OCI-LY1 (cell line): ENCODE results near the gene FBXW12.

Experiments used
- H2AFZ ChIP-seq: fragments of 200-600 bp; sonication (generic), shearing (Covaris generic); 2 replicates; pipeline ENCODE4 v1.6.0; 2014; ENCODE audit warnings: antibody characterized with exemption, mild to moderate bottlenecking, low read length
- H3F3A ChIP-seq: fragments of 200-600 bp; sonication (generic), shearing (Covaris generic); 2 replicates; pipeline ENCODE4 v1.6.0; 2014; ENCODE audit warnings: mild to moderate bottlenecking, antibody characterized with exemption, low read length, moderate library complexity; ENCODE audit not compliant: insufficient read depth
- H3K27ac ChIP-seq: fragments of 200-600 bp; sonication (generic); 2 replicates; pipeline ENCODE4 v1.5.1; 2014; ENCODE audit warnings: low read length, mixed run types, mild to moderate bottlenecking, low read depth; ENCODE audit not compliant: poor library complexity, severe bottlenecking
- H3K27me3 ChIP-seq: fragments of 200-600 bp; sonication (generic); 2 replicates; pipeline ENCODE4 v1.6.0; 2014; ENCODE audit warnings: antibody characterized with exemption, mild to moderate bottlenecking, low read length, moderate library complexity; ENCODE audit not compliant: insufficient read depth
- H3K36me3 ChIP-seq: fragments of 200-600 bp; sonication (generic); 2 replicates; pipeline ENCODE4 v1.6.1; 2014; ENCODE audit warnings: mild to moderate bottlenecking, antibody characterized with exemption, low read length, moderate library complexity, mixed read lengths; ENCODE audit not compliant: insufficient read depth
- H3K4me1 ChIP-seq: fragments of 200-600 bp; sonication (generic); 2 replicates; pipeline ENCODE4 v1.5.1; 2014; ENCODE audit warnings: mild to moderate bottlenecking, low read length, moderate library complexity; ENCODE audit not compliant: insufficient read depth, severe bottlenecking
- H3K4me2 ChIP-seq: fragments of 200-600 bp; sonication (generic), shearing (Covaris generic); 2 replicates; pipeline ENCODE4 v1.6.1; 2014; ENCODE audit warnings: low read length
- H3K4me3 ChIP-seq: fragments of 200-600 bp; sonication (generic); 2 replicates; pipeline ENCODE4 v1.5.1; 2014; ENCODE audit warnings: low read length, low read depth, mild to moderate bottlenecking, mixed read lengths; ENCODE audit not compliant: poor library complexity, severe bottlenecking
- H3K79me2 ChIP-seq: fragments of 200-600 bp; shearing (Covaris generic); 2 replicates; pipeline ENCODE4 v1.6.1; 2016; ENCODE audit warnings: mixed run types, low read length, mixed read lengths; ENCODE audit not compliant: insufficient read depth
- H3K9ac ChIP-seq: fragments of 200-600 bp; sonication (generic), shearing (Covaris generic); 2 replicates; pipeline ENCODE4 v1.6.1; 2014; ENCODE audit warnings: mild to moderate bottlenecking, low read length, mixed read lengths
- H3K9me2 ChIP-seq: fragments of 200-600 bp; sonication (generic), shearing (Covaris generic); 2 replicates; pipeline ENCODE4 v1.6.1; 2014; ENCODE audit warnings: low read depth, mild to moderate bottlenecking, low read length, mixed read lengths
- H3K9me3 ChIP-seq: fragments of 200-600 bp; shearing (Covaris generic); 2 replicates; pipeline ENCODE4 v1.6.1; 2014; ENCODE audit warnings: low read length, mixed read lengths
- H4K20me1 ChIP-seq: fragments of 200-600 bp; sonication (generic), shearing (Covaris generic); 2 replicates; pipeline ENCODE4 v1.6.0; 2016; ENCODE audit warnings: mild to moderate bottlenecking, low read length; ENCODE audit not compliant: insufficient read depth
- EZH2 ChIP-seq: fragments of 200-600 bp; sonication (generic), shearing (Covaris generic); IDR thresholded peaks from 2 replicates; pipeline ENCODE4 v1.8.0; 2017; ENCODE audit warnings: borderline replicate concordance, mixed run types, mild to moderate bottlenecking, antibody characterized with exemption, low read length, moderate library complexity, mixed read lengths
- TF ChIP-seq, protein P1 (sequence below): fragments of 200-600 bp; sonication (generic), shearing (Covaris generic); IDR thresholded peaks from 2 replicates; pipeline ENCODE4 v1.5.1; 2017; ENCODE audit warnings: mild to moderate bottlenecking, antibody characterized with exemption, low read length, moderate library complexity, mixed read lengths

FBXW12 gene

DNA sequence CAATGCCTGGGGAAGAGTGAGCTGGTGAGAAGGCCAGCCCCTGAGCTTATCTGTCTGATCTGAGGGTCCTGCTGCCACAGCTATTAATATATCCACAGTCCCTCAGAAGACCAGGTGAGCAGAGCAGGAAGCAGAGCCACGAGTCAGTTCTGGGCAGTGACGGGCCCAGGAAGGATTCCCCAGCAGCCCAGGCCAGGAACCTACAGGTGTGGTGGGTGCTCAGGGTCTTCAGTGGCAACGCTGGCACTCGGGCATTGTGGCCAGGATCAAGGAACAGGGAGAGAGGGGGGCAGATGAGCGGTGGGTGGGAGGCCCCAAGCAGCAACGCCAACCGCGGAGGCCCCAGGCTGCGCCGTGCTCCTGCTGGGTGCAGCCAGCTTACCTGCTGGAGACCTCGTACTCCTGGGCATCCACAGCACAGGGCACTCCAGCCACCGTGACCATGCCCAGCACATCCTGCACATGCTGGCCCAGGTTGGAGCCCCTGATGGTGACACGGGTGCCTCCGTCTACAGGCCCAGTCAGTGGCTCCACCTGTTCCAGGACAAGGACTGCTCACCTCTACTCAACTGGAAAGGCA lies 45.6 kb downstream of the FBXW12 start:
- H3K9me2 ChIP-seq: no peaks in the 10 kb centered on the region
- TF ChIP-seq, protein P1, sequence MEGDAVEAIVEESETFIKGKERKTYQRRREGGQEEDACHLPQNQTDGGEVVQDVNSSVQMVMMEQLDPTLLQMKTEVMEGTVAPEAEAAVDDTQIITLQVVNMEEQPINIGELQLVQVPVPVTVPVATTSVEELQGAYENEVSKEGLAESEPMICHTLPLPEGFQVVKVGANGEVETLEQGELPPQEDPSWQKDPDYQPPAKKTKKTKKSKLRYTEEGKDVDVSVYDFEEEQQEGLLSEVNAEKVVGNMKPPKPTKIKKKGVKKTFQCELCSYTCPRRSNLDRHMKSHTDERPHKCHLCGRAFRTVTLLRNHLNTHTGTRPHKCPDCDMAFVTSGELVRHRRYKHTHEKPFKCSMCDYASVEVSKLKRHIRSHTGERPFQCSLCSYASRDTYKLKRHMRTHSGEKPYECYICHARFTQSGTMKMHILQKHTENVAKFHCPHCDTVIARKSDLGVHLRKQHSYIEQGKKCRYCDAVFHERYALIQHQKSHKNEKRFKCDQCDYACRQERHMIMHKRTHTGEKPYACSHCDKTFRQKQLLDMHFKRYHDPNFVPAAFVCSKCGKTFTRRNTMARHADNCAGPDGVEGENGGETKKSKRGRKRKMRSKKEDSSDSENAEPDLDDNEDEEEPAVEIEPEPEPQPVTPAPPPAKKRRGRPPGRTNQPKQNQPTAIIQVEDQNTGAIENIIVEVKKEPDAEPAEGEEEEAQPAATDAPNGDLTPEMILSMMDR: no peak
- no peak for TF ChIP-seq EZH2
- H3K79me2 ChIP-seq: no peaks in the 10 kb centered on the region
- no peak overlapping the region for H3K27ac ChIP-seq
- H2AFZ ChIP-seq: no peak overlapping the region
- H3K36me3 ChIP-seq: no peaks in the 10 kb centered on the region
- no peaks in the 10 kb centered on the region for H3F3A ChIP-seq
- H3K27me3 ChIP-seq: peaks cover 6% of the 10 kb centered on the region
- H4K20me1 ChIP-seq: no peaks in the 10 kb centered on the region
- H3K9ac ChIP-seq: no peak overlapping the region
- H3K9me3 ChIP-seq: no peaks in the 10 kb centered on the region
- H3K4me3 ChIP-seq: no peak overlapping the region
- H3K4me1 ChIP-seq: no peaks in the 10 kb centered on the region
- H3K4me2 ChIP-seq: no peak overlapping the region

DNA sequence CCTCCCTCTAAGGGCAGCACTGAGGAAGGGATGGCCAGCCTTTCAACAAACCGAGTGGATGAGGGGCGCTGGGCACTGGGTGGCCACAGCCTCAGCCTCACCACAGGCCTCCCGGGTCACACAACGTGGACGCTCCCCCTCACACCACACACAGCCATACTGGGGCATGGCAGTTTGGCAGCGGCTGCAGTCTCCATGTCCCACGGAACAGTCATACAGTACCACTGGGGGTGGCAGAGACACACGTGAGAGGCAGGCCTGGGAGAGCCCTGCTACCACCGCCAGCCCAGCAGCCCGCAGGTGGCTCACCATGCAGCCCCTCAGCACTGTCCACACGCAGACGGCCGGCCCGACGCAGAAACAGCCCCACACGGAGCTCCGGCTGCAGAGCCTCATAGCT lies 46.1 kb downstream of the FBXW12 start:
- Histone ChIP-seq H3K79me2 (no peaks in the 10 kb centered on the region), H3K9me3 (no peaks in the 10 kb centered on the region), H2AFZ (no peak overlapping the region), H3K4me3 (no peak overlapping the region), H3K27ac (no peak overlapping the region), H3K27me3 (peaks cover 6% of the 10 kb centered on the region), H3K9ac (no peak overlapping the region), H3F3A (no peaks in the 10 kb centered on the region), H3K36me3 (no peaks in the 10 kb centered on the region), H3K4me2 (no peak overlapping the region), H3K9me2 (no peaks in the 10 kb centered on the region), H4K20me1 (no peaks in the 10 kb centered on the region), H3K4me1 (no peaks in the 10 kb centered on the region)
- TF ChIP-seq, protein P1: no peak
- TF ChIP-seq EZH2: no peak

DNA sequence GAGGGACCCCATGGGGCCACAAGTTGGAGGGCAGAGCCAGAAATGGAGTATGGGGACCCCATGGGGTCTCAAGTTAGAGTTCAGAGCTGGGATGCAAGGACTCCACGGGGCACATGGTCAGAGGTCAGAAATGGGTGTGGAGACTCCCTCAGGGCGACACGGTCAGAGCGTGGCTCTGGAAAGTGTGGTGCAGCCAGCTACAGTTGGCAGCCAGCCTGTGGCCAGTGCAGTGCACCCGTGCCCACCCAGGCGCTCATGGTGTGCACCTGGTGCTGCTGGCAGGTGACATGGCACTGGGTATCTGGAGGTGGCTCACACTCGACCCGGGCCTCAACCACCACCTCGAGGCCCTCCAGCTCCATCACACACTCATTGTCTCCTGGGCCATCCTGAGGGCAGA lies 46.6 kb downstream of the FBXW12 start:
- Histone ChIP-seq H3K79me2 (no peaks in the 10 kb centered on the region), H3K27ac (no peak overlapping the region), H3K27me3 (peaks cover 6% of the 10 kb centered on the region), H3K4me2 (no peak overlapping the region), H4K20me1 (no peaks in the 10 kb centered on the region), H3K9me3 (no peaks in the 10 kb centered on the region), H3F3A (no peaks in the 10 kb centered on the region), H3K4me3 (no peak overlapping the region), H3K9ac (no peak overlapping the region), H3K4me1 (no peaks in the 10 kb centered on the region), H2AFZ (no peak overlapping the region), H3K9me2 (no peaks in the 10 kb centered on the region), H3K36me3 (no peaks in the 10 kb centered on the region)
- TF ChIP-seq, protein P1: no peak
- TF ChIP-seq EZH2: no peak
